CD4-positive, alpha-beta T cell treated with Interleukin-15 for 4 hours (primary cell): ENCODE measurements around the gene TMBIM1.

Experiments used
- DNase-seq: peaks from one replicate; pipeline ENCODE4 v3.0.0-alpha.2; 2020; ENCODE audit warnings: low spot score

Gene TMBIM1

DNA sequence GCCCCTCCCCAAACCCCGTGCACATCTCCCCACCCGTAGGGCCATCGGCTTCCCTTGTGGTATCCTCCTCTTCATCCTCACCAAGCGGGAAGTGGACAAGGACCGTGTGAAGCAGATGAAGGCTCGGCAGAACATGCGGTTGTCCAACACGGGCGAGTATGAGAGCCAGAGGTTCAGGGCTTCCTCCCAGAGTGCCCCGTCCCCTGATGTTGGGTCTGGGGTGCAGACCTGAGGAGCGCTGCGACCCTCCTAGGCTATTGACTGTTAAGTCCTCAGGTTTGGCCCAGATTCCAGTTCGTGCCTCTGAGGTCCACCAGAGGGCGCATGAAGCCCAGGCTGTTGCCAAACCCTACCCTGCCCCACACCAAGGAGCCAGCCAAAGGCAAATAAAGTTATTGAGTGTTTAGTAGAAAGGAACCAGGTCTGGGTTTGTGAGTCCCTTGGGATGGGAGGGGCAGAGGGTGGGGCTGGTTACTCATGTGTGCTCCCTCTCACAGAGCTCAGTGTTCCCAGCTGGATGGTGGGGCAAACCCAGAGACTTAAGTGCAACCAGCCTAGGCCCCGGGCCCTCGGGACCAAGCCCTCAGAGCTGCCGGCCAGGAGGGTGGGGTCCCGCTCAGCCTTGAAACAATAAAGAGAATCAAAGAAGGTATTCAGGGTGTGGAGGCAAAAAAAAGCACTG, 19.6 kb downstream of the TMBIM1 start:
- DNase-seq, result peak; percentile 84

DNA sequence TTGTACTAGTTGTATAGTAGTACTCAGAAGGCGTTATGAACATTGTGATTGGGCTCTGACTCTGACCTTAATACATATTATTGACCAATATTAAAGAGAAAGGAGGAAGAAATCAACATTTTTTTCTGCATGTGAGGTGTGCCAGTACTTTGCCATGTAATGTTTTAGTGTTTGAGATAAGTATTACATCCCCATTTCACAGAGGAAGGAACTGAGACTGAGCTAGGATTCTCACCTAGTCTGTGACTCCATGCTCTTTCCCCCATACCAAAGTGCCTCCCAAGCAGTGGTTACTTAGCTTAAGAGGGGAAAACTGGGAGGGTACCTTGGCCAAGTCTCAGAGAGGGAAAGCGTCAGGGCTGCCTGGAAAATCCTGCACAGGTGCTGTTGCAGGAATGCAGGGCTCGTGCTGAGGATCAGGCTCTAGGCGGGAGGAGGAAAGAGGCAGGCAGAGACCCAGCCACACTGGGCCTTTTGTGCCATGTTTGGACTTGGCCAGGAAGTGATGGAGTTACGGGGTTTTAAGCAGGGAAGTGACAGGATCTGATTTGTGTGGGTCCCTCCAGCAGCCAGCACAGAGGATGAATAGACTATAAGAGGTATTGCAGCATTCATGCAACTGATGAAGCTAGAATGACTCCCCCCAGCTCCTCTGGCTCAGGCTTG, 20.3 kb downstream of the TMBIM1 start:
- DNase-seq, result no peak

DNA sequence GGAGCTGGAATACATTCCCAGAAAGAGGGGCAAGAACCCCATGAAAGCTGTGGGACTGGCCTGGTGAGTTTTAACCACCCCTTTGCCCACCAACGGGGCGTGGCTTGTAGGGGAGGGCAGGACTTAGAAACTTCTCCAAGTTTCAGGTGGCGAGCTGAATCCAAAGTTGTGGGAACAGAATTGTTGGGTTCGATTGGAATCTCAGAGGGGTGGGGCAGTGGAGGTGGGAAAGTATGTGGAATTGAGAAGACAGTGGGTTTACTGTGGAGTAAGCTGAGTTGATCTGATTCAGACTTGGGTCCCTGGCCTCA, 20.9 kb downstream of the TMBIM1 start:
- no peak for DNase-seq

DNA sequence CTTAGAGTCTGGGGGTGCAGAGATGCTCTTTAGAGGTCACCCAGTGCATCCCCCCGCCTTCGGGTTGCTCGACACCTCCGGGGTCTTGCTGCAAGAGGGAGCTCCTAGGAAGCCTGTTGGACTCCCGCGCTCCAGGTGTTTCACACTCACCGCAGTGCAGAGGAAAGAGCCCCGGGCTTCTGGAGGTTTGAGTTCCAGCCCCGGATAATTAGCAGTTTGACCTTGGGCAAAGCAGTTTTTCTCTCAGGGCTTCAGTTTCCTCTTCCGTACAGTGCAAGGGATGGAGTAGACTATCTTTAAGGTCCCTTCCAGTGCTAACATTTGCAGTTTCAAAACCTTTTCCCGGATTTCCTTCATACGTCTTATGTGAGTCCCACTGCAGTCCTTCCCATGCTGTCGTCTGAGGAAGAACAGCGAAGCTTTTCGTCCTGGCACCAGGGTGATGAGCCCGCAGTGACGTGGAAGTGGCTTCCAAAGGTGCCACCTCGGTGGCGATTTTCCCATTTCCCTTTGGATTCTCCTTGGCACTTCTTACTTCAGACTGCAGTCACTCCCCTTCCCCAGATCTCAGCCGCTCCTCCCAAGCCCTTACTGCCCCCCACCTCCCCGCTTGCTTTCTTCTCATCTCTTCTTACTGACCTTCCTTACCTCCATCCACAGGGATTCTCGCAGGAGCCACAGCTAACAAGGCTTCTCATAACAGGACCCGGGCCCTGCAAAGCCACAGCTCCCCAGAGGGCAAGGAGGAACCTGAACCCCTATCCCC, 21.4 kb downstream of the TMBIM1 start:
- no peak for DNase-seq

DNA sequence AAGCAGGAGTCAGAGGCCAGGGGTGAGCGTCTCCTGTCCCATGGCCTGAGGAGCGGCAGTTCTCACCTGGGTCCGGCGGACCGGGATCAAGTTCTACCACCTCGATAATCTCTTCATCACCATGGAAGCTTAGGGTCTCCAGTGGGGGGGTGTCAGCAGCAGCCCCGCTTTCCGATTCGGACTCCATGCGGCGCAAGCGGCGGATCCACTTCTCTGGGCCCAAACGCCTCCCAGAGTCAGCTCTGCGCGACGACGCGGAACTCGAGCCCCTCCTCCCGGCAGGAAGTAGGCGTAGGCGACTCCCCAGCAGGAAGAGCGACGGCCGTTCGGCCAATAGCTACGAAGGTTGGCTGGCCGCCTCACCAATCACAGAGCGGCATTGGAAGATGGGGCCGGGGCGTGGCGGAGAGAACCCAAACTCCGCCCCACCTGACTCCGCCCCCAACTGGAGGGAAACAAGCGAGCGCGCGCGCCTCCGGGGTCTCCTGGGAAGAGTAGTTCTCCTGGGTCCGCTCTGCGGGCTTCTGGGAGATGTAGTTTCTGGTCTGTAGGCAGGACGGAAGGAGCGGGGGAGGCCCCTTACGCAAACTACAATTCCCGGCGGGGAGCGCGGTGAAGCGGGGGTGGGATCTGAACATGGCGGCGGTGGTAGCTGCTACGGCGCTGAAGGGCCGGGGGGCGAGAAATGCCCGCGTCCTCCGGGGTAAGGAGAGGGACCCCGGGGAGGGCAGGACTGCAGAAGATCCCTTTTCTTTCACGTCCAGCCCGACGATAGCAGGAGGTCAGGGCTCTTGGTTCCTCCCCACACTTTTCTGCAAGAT, 22.2 kb downstream of the TMBIM1 start, which contains the start of the genes AAMP and PNKD:
AAMP (minus strand) TSS at position 238 of the 821 bp plus-strand sequence; CDS start at position 187, 51 bp downstream.
PNKD (plus strand) TSS at position 620 of the 821 bp plus-strand sequence; CDS start at position 637, 17 bp downstream.
- DNase-seq, result peak; percentile 100

DNA sequence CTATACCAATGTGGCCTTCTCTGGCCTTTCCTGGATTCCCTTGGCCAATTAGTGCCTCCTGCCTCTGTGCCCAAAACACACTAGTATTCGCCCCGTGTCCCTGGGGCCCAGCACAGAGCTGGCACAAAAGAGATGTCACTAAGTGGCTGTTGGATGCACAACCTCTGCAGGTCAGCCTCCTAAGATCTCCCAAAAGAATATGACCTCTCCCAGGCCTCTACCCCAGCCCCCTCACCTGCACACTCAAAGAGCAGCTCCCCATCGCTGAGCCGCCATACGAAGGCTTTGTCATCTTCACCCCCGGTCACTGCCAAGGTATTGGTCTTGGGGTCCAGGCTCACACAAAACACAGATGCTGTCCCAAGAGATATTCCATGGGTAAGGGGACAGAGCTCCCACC, 25.0 kb downstream of the TMBIM1 start:
- DNase-seq, result no peak

DNA sequence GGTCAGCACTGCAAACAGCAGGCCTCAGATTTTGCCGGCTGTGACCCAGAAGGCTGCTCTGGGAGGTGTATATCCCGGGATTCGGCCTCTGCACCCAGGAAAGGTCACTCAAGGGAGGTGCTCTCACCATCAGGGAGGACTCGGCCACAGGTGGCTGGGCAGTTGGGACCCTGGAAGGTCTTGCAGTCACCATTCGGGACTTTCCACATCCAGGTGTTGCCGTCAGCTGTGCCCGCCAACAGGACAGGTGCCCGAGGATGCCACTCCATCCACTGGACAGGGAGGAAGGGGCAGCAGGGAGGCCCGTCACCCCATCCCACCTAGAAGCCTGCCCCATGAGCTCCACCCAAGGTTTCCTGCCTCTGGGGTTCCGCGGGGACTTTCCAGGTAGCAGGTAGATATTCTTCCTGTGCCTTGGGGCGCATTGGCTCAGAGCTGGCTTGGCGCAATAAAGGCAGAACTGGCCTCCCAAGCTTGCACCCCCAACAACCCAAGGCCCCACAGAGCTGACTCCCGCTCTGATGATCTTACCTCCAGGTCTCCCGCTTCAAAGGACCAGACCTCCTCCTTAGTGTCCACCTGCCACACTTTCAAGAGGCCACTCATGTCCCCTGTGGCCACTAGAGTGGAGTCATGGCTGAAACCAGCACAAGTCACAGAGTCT, 25.9 kb downstream of the TMBIM1 start:
- no peak for DNase-seq

DNA sequence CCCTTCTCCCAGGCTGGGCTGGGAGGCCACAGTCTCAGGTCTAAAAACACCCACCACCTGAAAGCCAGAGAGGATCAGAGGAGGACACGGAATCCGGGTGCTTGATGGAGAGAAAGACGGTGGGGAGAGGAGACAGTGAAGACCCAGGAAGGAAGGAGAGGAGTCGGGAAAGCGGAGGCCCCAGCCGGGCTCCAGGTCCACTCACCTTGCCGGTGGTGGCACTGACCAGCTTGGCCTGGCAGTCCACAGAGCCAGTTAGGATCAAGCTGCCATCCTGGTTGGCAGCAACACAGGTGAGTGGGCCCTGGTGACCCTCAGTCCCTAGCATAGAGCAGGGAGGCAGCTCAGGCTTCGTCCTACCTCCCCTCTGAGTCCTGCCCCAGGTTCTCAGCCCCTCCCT, 26.7 kb downstream of the TMBIM1 start:
- no peak for DNase-seq

DNA sequence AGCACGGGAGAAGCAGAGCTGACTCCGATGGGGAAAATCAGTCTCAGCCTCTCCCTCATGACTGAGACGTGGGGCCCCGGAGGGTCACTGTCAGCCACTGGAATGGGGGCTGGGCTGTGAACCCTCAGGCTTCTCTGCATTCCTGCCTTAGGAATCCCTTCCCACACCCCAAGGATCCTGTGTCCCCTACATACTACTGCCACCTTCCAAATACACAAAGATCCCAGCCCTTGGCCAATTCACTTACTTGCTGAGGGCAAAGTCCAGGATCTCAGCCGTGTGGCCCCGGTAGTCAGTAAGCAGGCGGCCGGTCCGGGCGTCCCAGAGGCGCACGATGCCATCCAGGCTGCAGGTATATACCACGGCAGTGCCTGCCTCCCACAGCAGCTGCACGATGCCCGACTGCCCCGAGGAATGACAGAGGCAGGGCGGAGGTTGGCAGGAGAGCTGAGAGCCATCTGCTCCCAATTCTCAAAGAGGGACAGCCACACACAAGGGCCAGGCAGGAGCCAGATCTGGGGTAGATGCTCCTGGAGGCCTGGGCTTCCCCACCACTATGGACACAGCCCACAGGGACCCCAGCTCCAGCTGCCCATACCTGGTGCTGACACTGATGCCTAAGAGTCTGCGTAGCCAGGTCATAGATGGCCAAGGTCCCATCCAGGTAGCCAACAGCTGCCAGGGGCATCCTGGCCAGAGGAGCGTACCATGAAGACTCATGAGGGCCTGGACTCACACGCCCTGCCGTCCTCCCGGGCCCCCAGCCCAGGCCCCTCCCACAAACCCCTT, 27.3 kb downstream of the TMBIM1 start:
- DNase-seq, result no peak

DNA sequence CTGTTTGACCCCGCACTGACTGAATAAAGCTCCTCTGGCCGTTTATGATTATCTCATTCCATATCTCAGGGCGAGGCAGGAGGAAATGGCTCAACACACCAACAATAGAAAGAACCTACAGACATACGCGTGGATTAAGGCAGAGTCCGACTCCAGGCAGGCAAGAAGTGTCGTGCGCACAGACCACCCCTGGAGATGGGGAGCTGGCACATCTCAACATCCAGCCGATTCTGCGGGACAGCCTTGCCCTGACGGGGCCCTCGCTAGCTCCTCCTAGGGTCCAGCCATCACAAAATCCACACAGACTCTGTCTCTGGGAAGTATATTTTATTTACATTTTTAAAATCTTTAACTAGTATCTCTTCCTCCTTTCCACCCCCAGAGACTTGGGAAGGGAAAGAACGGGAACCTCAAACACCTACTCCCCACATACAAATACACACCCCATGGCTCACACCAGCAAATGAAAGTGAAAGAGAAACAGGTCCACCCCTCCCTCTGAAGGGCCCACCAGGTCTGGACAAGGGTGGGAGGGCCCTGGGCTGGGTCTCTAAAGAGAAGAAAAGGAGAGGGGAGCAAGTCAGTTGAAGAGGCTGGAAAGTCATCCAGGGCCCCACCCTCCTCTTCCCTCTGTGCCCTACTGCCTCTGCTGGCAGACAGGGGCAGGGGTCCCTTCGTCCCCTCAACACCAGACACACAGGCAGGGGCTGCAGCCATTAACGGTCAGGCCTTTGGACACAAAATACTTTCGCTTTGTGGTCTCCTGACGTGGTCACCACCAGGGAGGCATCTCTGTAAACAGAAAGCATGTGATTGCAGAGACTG, 28.3 kb downstream of the TMBIM1 start:
- no peak for DNase-seq

DNA sequence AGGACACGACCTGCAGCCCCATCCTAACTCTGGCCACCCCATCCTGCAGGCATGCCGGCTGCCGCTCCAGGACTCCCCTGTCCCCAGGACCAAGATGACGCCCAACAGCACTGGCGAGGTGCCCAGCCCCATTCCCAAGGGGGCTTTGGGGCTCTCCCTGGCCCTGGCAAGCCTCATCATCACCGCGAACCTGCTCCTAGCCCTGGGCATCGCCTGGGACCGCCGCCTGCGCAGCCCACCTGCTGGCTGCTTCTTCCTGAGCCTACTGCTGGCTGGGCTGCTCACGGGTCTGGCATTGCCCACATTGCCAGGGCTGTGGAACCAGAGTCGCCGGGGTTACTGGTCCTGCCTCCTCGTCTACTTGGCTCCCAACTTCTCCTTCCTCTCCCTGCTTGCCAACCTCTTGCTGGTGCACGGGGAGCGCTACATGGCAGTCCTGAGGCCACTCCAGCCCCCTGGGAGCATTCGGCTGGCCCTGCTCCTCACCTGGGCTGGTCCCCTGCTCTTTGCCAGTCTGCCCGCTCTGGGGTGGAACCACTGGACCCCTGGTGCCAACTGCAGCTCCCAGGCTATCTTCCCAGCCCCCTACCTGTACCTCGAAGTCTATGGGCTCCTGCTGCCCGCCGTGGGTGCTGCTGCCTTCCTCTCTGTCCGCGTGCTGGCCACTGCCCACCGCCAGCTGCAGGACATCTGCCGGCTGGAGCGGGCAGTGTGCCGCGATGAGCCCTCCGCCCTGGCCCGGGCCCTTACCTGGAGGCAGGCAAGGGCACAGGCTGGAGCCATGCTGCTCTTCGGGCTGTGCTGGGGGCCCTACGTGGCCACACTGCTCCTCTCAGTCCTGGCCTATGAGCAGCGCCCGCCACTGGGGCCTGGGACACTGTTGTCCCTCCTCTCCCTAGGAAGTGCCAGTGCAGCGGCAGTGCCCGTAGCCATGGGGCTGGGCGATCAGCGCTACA, 29.4 kb downstream of the TMBIM1 start:
- DNase-seq, result no peak

DNA sequence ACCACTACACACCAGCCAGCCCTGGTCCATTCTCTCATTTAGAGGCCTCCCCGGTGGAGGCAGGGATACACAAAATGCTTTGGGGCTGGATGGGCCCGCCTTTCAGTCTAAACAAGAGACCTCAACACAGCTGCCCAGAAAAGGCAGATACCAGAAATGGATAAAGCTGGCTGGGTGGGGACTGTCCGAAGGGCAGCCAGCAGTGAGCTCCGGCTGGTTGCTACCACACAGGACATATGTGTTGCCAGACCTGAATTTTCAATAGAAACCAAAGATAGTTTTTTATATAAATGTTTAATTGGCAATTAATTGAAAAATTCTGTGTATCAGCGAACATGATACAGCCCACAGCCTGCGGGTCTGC, 30.1 kb downstream of the TMBIM1 start:
- DNase-seq, result no peak

DNA sequence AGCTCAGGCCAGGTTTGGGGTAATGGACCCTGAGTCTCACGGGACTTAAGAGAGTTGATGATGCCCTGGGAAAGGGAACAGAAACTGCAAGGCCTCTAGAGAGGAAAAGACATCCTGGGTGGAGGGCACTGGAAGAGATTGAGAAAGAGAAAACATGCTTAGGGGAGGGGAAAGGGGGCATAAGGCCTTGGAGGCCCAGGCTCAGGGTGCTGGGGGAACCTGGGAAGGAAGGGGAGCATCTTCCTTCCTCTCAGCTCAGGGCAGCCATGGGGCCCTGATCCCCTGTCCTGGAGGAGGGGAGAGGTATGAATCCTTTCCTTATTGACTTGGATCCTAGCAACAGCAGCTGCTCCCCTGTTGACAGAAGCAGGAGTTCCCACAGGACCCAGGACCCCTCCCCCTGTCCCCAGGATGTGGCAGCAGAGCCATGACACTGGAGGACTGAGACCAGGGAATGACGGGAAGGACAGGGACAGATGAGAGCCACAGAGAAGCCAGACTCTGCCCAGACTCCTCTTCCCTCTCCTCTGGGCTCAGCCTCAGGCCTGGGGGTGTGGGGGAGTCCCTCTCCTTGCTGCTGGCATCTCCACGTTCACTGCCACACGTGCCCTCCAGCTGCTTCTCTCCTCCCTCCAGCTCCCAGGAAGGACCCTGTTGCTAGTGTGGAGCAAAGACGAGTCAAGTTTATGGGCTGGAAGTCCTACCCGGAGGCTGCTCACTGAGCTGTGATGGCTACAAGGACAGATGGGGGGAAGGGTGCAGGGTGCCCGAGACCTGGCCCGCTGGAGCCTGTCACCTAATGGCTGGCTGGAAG, 30.7 kb downstream of the TMBIM1 start:
- DNase-seq, result no peak

DNA sequence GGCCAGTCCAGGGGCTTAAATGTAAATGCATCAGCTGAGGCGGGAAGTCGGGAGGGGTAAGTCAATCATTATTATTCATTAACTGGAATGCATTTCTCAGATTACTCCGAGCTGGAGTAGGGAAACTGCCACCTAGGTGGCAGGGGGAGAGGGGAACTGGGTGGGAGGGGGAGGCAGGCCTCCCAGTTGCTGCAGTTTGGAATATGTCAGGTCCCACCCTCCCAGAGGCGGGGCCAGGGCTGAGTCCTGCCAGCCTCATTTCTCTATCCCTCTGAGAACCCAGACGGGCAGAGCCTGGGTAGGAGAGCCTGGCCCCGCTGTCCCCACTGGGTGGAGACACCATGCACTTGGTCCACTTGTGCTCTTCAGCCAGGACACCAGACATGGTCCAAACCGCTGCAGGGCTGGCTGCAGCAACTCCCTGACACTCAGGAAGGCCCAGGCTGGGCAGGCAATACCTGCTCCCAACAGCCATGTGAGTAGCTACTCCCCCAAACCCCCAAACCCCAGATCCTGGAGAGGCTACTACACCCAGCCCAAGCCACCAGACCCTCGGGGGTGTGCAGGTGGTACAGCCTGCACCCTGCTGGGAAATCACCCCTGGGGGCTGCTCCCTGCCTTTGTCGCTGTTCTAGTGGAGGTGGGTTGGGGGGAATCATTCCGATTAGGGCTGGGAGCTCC, 31.4 kb downstream of the TMBIM1 start, which contains the start of gene GPBAR1:
GPBAR1 (plus strand) TSS at position 274 of the 681 bp plus-strand sequence. CDS start 1,710 bp downstream, outside the sequence.
- no peak for DNase-seq

DNA sequence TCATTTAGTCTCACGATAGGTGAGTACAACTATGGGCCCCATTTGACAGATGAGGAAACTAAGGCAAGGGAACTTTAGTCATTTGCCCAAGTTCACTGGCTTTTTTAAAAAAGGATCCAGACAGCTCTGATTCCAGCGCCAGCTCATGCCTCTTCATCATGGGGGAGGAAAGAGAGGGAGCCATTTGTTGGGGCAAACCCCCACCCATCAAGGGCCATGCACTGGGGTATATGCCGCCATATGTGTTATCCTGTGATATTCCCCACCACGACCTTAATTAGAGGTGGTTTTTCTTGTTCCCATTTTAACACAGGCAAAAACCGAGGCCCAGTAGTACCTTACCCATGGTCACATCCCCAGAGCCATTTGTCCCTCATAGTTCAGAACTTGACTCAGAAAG, 32.1 kb downstream of the TMBIM1 start:
- DNase-seq, result no peak

DNA sequence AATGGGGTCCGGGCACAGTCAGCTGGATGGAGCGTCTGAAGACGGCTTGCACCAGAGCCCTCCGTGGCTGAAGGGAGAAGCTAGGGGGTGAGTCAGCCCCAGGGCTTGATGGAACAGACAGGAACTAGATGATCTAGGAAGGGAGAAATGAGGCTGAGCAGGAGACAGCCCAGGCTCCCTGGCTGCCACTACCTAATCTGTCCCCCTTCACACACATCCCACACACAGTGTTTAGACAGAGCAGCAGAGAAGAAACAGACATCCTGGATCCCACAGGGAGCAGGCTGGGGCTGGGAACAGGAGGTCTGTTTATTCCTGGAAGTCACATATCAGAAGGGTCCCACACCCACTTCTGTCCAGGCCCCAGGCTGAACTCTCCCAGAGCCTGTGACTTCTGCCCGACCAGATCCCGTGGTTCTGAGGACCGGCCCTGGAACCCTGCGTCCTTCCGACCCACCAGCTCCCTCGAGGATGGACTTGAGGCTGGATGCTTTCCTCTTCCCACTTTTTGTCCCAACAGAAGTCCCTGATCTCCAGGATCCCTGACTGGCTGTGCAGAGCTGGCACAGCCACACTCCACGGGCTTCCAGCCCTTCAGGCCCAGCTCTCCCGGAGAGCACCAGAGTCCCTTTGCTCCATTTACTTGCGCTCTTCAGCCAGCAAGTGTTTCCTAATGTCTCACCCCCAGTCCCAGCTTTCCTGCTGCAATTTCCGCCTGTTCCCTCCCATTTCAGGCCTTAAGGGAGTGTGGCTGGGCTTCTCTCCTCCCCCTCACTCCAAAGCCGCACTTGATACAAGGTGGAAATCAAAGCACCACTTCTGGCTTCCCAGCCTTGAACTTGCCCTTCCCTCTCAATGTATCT, 33.0 kb downstream of the TMBIM1 start:
- no peak for DNase-seq
